GM21381 (cell line): ENCODE data around the gene THRB.

Experiments
- ATAC-seq: cut with Tn5 transposase; IDR thresholded peaks from one replicate; pipeline ENCODE4 v1.9.1; 2021; ENCODE audit warnings: mild to moderate bottlenecking, moderate library complexity; ENCODE audit not compliant: unreplicated experiment

The THRB gene

DNA sequence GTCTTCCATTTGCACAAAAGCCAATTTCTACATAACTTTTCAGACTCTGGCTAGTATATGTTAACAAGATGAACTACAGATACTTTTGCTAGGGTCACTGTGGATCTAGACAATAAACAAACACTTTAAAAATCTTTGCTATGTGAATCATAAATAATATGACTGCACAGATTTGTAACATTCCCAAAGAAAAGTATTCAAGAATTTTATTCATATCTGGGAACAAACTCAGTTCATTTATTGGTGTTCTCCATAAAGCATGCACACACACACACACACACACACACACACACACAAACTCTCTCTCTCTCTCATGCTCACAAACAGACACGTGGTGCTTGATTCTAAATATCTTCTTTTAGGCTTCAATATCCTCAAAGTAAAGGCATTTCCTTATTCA, 18.8 kb upstream of the THRB start:
- no peak for ATAC-seq

DNA sequence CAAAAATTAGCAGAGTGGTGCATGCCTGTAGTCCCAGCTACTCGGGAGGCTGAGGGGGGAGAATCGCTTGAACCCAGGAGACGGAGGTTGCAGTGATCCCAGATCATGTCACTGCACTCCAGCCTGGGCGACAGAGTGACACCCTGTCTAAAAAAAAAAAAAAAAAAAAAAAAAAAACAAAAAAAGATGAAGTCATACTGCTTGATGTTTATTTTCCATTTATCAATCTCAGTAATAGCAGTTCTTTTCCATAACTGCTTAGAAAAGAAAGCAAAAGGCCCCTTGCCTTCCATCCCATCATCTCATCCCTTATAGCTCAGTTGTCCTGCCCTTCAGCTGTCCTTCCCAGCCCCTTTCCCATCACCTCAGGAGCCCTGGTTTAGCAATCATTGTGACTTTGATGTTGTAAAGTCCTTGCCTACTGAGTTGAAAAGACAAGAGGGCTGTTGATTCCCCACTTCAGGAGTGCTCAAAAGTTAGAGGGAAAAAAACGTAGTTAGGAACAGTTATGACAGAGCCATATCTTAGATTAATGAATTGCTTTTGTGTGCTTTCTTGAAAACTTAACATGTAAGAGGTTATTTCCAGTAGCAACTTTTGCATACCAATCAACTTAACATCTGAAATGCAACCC, 18.0 kb upstream of the THRB start:
- ATAC-seq: no peak

- no peak for ATAC-seq
These were observed 15.5 kb upstream of the THRB start for GRCh38 chr3:24510030-24510648.

GRCh38 chr3:24508423-24508839, 13.8 kb upstream of the THRB start:
- ATAC-seq: no peak

DNA sequence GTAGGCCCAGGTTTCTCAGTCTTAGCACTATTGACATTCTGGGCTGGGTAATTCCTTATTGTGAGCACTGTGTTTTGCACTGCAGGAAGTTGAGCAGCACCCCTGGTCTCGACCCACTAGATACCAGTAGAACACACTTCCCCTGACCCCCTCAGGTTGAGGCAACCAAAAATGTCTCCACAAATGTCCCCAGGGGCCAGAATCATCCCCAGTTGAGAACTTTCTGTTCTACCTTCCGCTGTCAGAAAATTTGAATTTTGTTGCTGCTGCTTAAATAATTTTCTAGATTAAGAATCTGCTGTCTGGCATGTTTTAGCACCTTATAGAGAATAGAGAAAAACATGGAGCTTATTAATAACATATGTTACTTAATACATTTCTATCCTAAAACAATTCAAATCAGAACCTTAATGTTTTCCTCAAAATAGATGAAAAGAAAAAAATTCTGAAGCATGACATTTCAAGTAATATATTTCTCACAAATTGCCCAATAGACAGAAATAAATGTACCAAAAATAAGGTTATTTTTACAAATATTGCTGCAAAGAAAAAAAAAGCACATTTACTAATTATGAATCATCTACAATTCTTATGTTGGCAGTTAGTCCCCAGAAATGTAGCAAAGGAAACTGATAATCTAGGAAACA, 13.2 kb upstream of the THRB start:
- ATAC-seq: no peak

- ATAC-seq: no peak
These were observed 12.5 kb upstream of the THRB start for GRCh38 chr3:24506966-24507775.

DNA sequence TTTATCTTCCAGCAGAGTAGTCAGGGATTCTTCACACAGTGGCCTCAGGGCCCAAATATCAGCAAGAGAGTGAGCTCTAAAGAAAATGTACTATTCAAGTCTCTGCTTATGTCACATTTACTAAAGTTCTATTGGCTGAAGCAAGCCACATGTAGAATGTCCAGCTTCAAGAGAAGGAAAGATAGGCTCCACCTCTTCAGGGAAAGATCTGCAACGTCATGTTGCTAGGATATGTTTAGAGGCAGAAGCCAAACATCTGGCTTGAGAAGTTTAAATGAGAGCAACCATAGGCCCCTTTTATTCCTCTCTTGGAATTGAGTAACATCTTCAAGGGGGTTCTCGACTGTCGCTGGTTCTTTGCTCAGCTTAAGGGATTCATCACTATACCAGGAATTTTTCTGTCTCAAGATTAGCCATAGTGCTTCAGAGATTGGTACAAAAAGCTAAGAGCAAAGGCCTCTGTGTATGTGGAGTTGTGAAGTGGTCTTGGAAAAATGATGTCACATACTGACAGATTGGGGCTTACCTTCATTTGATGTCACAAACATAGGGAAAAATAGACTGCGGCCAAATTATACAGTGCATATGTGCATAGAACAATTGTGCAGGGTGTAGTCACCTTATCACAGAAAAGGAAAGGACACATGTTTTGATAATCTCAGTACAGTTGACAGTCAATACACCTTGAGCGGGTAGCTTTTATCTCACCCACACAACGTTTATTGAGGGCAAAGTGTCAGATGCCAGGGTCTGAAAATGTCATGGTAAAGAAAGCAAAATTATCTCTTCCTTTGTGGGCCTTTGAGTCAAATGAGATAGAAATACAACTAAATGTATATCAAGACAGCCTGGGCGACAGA, 11.3 kb upstream of the THRB start:
- no peak for ATAC-seq

- ATAC-seq: no peak
These were observed 10.1 kb upstream of the THRB start for GRCh38 chr3:24504772-24505171.

DNA sequence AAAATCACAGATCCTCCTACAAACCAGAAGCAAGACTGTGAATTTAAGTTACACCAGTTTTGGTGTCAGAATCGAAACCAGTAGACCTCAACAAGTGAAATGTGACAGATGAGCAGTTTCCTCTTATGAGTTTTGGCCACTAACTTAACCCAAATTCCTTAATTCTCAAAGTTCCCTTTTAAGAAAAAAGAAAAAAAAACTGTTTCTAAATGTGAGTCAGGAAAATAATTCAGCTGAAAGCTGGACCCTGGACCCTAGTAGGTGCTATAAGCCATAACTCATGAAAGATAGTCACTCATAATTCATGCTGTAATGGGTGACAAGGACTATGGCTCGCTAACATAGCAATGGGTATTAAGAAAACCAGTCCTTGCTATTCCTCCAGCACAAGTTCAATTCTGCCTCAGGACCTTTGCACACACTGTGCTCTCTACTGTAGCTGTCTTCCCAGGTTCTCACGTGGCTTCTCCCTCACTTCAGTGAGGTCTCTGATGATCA, 9.0 kb upstream of the THRB start:
- peak; percentile 87 for ATAC-seq

DNA sequence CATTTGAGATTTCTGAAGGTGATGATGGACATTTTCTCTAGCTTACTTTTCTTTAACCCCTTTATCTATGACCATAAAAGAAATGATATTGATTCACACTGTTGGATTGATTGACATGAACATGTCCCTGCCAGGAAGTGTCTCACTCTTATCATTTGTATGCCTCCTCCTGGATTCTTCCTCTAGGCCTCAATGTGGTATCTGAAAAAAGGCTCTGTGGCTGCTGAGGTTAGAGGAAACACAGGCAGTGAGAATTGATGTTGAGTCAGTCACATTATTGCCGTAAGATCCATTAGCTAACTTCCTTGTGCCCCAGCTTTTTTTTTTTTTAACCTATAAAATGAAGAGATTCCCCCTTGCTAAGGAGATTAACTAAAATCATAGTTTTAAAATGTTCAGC, 8.0 kb upstream of the THRB start:
- ATAC-seq: no peak

DNA sequence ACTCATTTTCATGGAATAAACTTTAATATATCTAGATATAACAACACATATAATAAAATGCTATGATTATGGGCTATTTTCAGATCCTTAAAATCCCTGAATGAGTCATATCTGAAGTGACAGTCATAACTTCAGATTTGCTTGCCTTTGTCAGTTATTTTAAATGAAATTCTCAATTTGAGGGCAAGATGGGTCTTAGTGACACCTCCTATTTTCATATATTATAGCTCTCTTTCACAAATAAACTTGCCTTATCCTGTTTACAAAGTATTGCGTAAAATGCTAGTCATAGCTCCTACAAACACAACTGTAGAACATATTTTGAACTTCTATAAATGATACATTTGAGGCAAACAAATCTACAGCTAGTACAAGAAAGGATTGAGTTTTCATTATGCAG, 6.2 kb upstream of the THRB start:
- no peak for ATAC-seq

- no peak for ATAC-seq
These were observed 5.3 kb upstream of the THRB start for GRCh38 chr3:24499991-24500390.

- ATAC-seq: no peak
These were observed 4.1 kb upstream of the THRB start for GRCh38 chr3:24498796-24499195.

DNA sequence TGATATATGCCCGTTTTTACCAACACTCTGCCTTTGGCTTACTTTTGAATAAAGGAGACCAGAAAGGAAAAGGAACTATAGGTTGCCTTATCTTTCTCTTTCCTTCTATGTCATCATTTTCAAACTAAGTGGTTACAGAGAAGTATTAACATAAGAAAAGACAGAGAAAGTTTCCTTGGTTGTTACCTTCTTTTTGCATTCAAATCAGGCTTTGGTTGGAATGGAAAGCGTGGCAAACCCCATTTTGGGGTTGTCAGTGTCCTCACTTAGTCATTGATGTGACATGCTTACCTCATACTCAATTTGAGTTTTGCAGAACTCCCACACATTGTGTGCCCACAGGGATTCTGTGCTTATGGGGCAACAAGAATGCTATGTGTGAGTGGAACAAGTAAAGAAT, 3.7 kb upstream of the THRB start:
- no peak for ATAC-seq

GRCh38 chr3:24497942-24498341, 3.3 kb upstream of the THRB start:
- no peak for ATAC-seq

GRCh38 chr3:24496529-24497482, 2.2 kb upstream of the THRB start:
- ATAC-seq: no peak

GRCh38 chr3:24495326-24495994, 810 bp upstream of the THRB start:
- ATAC-seq: no peak

DNA sequence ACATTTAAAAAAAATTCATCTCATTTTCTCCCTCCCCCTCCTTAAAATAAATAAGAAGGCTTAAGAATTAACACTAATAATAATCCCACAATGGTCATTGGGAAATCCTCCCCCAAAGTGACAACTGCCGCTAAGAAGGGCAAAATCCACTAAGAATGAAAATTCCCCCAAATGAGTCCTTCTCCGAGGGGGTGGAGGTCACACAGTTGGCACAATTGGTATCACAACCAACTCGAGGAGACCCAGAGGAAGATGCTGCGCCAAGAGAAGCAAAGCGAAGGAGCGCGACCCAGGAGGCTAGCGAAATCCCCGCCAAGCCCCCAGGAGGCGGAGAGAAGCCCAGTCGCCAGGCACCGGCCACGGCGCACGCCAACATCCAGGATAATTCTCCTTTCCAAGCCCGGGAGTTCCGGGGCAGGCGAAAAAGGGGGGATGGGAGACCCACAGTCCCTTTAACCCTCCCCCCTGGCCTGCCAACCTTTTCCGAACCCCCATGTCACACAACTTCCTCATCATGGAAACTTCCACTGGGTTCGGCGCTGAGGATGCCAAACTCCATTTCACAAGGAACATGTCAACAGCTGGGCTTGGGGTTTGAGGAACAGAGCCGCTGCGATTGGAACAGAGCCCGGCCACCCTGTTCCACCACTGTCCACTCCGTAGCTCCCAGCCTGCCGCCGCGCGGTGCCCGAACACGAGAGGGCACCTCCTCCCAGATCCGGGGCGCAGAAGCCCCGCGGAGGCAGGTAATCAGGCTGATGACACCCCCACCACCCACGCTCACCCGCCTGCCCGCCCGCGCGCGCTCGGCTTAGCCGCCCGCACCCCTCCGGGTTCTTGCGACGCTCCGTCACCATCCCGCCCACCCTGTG, 668 bp downstream of the THRB start:
- ATAC-seq: no peak
